Endothelial cell of umbilical vein (primary cell): ENCODE measurements around the gene FOXD2. TPM values are rescaled to one million over a fixed set of nuclear protein-coding genes. Genes with fewer than 3 reads are reported as not detected.

Experiments used
- BruUV-seq: library from RNA; stranded (reverse); fragments of 400-500 nt; replicated peaks from 2 replicates; lab custom pipeline; 2021; lab: Mats Ljungman, UMichigan
- CTCF ChIA-PET: fragments of 300-600, 350-600 bp; sonication (Branson Sonifier 250); formaldehyde crosslinking; loops from one replicate; lab custom pipeline; 2021; ENCODE audit warnings: antibody characterized with exemption, inconsistent platforms; lab: Charles Lee
- POLR2A ChIA-PET: fragments of 300-600, 350-600 bp; sonication (Branson Sonifier 250); formaldehyde crosslinking; loops from one replicate; lab custom pipeline; 2021; ENCODE audit warnings: antibody characterized with exemption, inconsistent platforms; lab: Charles Lee
- DNase-seq: peaks from one replicate; pipeline ENCODE4 v3.0.0-alpha.2; 2011; ENCODE audit warnings: low read depth, low spot score
- FAIRE-seq: peaks from 2 replicates; lab custom pipeline; 2011; peaks lifted over from hg19 to GRCh38; lab: Jason Lieb, UNC
- H2AFZ ChIP-seq: 2 replicates; pipeline ENCODE4 v1.6.0; 2012; ENCODE audit warnings: low read depth, low read length, control low read depth, inconsistent platforms
- H3K27ac ChIP-seq: 2 replicates; pipeline ENCODE4 v1.5.1; 2011; ENCODE audit warnings: low read depth, mild to moderate bottlenecking, control low read depth, low read length, moderate library complexity; ENCODE audit not compliant: insufficient read depth
- H3K27me3 ChIP-seq, 2 experiments: 2 replicates each; pipeline versions ENCODE4 v1.6.0 to v1.6.1; 2011; ENCODE audit warnings: low read length in 2 of 2, mixed read lengths in 1 of 2; ENCODE audit not compliant: control insufficient read depth in 2 of 2, insufficient read depth in 2 of 2
- H3K36me3 ChIP-seq, 2 experiments: 2 replicates in 1 of 2; 3 replicates in 1 of 2; pipeline ENCODE4 v1.5.1; 2011; ENCODE audit warnings: low read length in 2 of 2, mild to moderate bottlenecking in 1 of 2, moderate library complexity in 1 of 2; ENCODE audit not compliant: control insufficient read depth in 2 of 2, insufficient read depth in 2 of 2; ENCODE audit errors: extremely low read depth in 1 of 2
- H3K4me1 ChIP-seq: 3 replicates; pipeline ENCODE4 v1.5.1; 2011; ENCODE audit warnings: mild to moderate bottlenecking, low read length; ENCODE audit not compliant: control insufficient read depth, insufficient read depth; ENCODE audit errors: extremely low read depth
- H3K4me2 ChIP-seq: 2 replicates; pipeline ENCODE4 v1.6.1; 2011; ENCODE audit warnings: low read length, control low read depth, mixed read lengths; ENCODE audit not compliant: insufficient read depth
- H3K4me3 ChIP-seq, 3 experiments: fragments of 200-600 bp in 1 of 3; sonication (generic), shearing (Covaris generic) in 1 of 3; replicated peaks in 1 of 3; 2 replicates each; pipeline ENCODE4 v1.5.1; 2011 to 2016; ENCODE audit warnings: control low read depth in 3 of 3, low read length in 3 of 3, mild to moderate bottlenecking in 2 of 3, inconsistent platforms in 1 of 3, low read depth in 1 of 3, moderate library complexity in 1 of 3; ENCODE audit not compliant: insufficient read depth in 1 of 3
- H3K79me2 ChIP-seq: 2 replicates; pipeline ENCODE4 v1.6.0; 2012; ENCODE audit warnings: low read length, inconsistent platforms; ENCODE audit not compliant: control insufficient read depth, insufficient read depth
- H3K9ac ChIP-seq: replicated peaks from 2 replicates; pipeline ENCODE3; 2011; ENCODE audit warnings: low read length, control low read depth; ENCODE audit not compliant: insufficient read depth; ENCODE audit errors: extremely low read depth
- H3K9me1 ChIP-seq: replicated peaks from 3 replicates; pipeline ENCODE4 v1.6.0; 2011; ENCODE audit warnings: mild to moderate bottlenecking, low read length; ENCODE audit not compliant: control insufficient read depth, insufficient read depth; ENCODE audit errors: extremely low read depth
- H3K9me3 ChIP-seq: replicated peaks from 2 replicates; pipeline ENCODE4 v1.5.1; 2012; ENCODE audit warnings: low read length, inconsistent platforms; ENCODE audit not compliant: control insufficient read depth, insufficient read depth
- H4K20me1 ChIP-seq: replicated peaks from 2 replicates; pipeline ENCODE3; 2011; ENCODE audit warnings: mild to moderate bottlenecking, low read length; ENCODE audit not compliant: control insufficient read depth, insufficient read depth; ENCODE audit errors: extremely low read depth
- EZH2 ChIP-seq: IDR thresholded peaks from 2 replicates; pipeline ENCODE4 v1.6.1; 2012; ENCODE audit warnings: borderline replicate concordance, low read depth, mild to moderate bottlenecking, moderate library complexity, low read length, inconsistent platforms; ENCODE audit not compliant: severe bottlenecking
- FOS ChIP-seq: IDR thresholded peaks from 2 replicates; pipeline ENCODE4 v1.6.1; 2011; ENCODE audit warnings: mild to moderate bottlenecking, low read length, moderate library complexity, borderline replicate concordance; ENCODE audit not compliant: insufficient read depth
- GATA2 ChIP-seq: IDR thresholded peaks from 2 replicates; pipeline ENCODE4 v1.7.0; 2011; ENCODE audit warnings: low read depth, mild to moderate bottlenecking, moderate library complexity, mixed read lengths, low read length; ENCODE audit not compliant: insufficient read length, insufficient read depth
- JUN ChIP-seq: IDR thresholded peaks from 2 replicates; pipeline ENCODE4 v1.6.1; 2011; ENCODE audit warnings: borderline replicate concordance, low read depth; ENCODE audit not compliant: insufficient read length, insufficient read depth
- MYC ChIP-seq: IDR thresholded peaks from one replicate; pipeline ENCODE4 v1.6.1; 2011; ENCODE audit warnings: mild to moderate bottlenecking, low read depth, low read length
- POLR2A ChIP-seq: IDR thresholded peaks from 2 replicates; pipeline ENCODE4 v1.6.1; 2012; ENCODE audit warnings: low read depth, mild to moderate bottlenecking, control low read depth, low read length
- POLR2AphosphoS5 ChIP-seq: IDR thresholded peaks from 2 replicates; pipeline ENCODE4 v1.6.1; 2012; ENCODE audit warnings: low read depth, mild to moderate bottlenecking, control low read depth, low read length, moderate library complexity; ENCODE audit not compliant: insufficient read depth
- dilution Hi-C: fragments of 300-500 bp; cut with MboI; formaldehyde crosslinking; loops from one replicate; pipeline ENCODE4 v1.15.0; 2019; ENCODE audit warnings: low sequenced_read_pairs; ENCODE audit not compliant: extremely low pct_ligation_motif_present
- intact Hi-C: fragments of 100-400 bp; cut with micrococcal nuclease; formaldehyde crosslinking; loops from one replicate; pipeline ENCODE4 v1.10.0; 2022
- polyA plus RNA-seq, 4 experiments: library from polyadenylated mRNA; depleted of rRNA in 3 of 4; stranded (reverse) in 3 of 4; unstranded in 1 of 4; fragments of >200 nt; gene quantifications; 2 replicates each; pipeline versions ENCODE4 v1.2.1 to v1.2.3, GENCODE V29; 2011 to 2012; ENCODE audit warnings: missing spikeins in 1 of 4
- total RNA-seq: library from RNA; stranded (reverse); gene quantifications from 2 replicates; pipeline ENCODE4 v1.2.3, GENCODE V29; 2021
- TF ChIP-seq, protein P1 (sequence below): IDR thresholded peaks from 2 replicates; pipeline ENCODE4 v1.6.1; 2011; ENCODE audit not compliant: insufficient read depth, insufficient read length
- TF ChIP-seq, protein P2 (sequence below), 2 donors: IDR thresholded peaks; 1 replicate in 1 of 2; 2 replicates in 1 of 2; pipeline ENCODE4 v1.5.1; 2011; ENCODE audit warnings: low read length in 2 of 2, mild to moderate bottlenecking in 2 of 2, moderate library complexity in 2 of 2, control low read depth in 1 of 2, inconsistent platforms in 1 of 2, low read depth in 1 of 2; ENCODE audit not compliant: insufficient read depth in 1 of 2; ENCODE audit errors: extremely low read depth in 1 of 2

The FOXD2 gene
- total and polyA plus RNA-seq, 2 donors (not counting 3 experiments of a cell fraction or from before 2014, with no cell fraction given) = 0.01 to 0.09 TPM

GRCh38 chr1:47444297-47444561 lies 6.4 kb downstream of the FOXD2 start:
- BruUV-seq = no TSS peak
- intact Hi-C loops = no loop called here
- H3K36me3 ChIP-seq = no peaks in the 10 kb centered on the region
- H3K9me1 ChIP-seq = no peaks in the 10 kb centered on the region
- FAIRE-seq (no peak), DNase-seq (no peak)
- no peaks in the 10 kb centered on the region for H3K79me2 ChIP-seq
- H4K20me1 ChIP-seq = peaks cover 2% of the 10 kb centered on the region
- H2AFZ ChIP-seq = no peak overlapping the region
- TF ChIP-seq FOS = no peak
- peak; percentile 91 for TF ChIP-seq EZH2
- H3K9me3 ChIP-seq = no peaks in the 10 kb centered on the region
- no peak overlapping the region for H3K4me3 ChIP-seq
- CTCF ChIA-PET = interaction anchor here (1.0 to 1.1 kb wide), 3 partner anchors 12 to 282 kb away, joined by 3 to 4 read pairs (median 3); no protein-coding TSS in a partner anchor
- peaks cover 92 to 100% of the 10 kb centered on the region in 2 experiments for H3K27me3 ChIP-seq
- dilution Hi-C loops = no loop called here
- POLR2A ChIA-PET = interaction anchor here (0.6 kb wide), 1 partner anchor 45 kb away, joined by 6 read pairs; no protein-coding TSS in a partner anchor
- H3K27ac ChIP-seq = no peak overlapping the region
- H3K9ac ChIP-seq = no peak overlapping the region
- peak overlapping the region; percentile 16 for H3K4me2 ChIP-seq
- H3K4me1 ChIP-seq = peaks cover 4% of the 10 kb centered on the region

DNA sequence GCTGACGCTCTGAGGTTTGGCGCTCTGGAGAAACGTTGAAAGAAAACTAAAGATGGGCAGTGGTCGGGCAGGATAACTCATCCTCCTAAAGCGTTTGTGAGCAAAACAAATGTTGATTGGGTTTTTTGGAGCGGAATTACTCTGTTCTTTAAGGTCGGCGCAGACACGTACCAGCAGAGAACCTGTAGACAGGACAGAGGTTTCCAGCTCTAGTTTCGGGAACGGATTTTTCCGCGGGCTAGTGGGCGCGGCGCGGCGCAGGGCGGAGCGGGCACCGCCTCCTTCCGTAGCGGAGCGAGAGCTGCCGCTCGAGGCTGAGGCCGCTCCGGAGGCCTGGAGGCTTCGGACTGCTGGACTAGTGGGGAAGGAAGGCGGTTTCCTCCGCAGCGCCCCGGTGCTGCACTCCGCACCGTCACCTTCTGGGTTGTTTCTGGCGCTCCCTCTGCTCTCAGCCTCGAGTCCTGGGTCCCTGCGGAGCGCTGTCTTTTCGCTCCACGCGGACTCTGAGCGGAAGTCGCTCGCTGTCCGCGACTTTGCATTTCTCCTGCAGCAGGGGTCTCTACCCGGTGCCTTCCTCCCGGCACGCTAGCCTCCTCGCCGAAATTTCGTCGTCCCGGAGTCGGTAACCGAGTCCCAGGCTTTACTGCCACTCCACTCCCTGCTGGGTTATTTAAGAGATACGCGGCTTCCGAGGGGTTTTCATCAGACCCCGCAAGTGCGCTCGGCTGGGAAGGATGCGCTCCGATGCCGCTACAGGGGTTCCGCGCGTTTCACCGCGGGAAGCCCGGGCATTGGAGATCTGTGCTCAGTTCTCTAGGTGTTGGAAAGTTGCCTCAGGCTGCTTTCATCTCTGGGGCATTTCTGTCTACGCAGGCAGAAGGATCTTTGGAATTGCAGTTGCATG lies 7.0 kb downstream of the FOXD2 start:
- FAIRE-seq (peak; percentile 8), DNase-seq (no peak)
- Histone ChIP-seq H3K4me2 (peak overlapping the region; percentile 16), H3K27me3 (peaks cover 92 to 96% of the 10 kb centered on the region in 2 experiments), H3K4me3 (no peak overlapping the region), H4K20me1 (peaks cover 2% of the 10 kb centered on the region), H3K9me3 (no peaks in the 10 kb centered on the region), H3K4me1 (peaks cover 4% of the 10 kb centered on the region), H3K9ac (no peak overlapping the region), H3K27ac (no peak overlapping the region), H2AFZ (no peak overlapping the region), H3K79me2 (no peaks in the 10 kb centered on the region), H3K36me3 (no peaks in the 10 kb centered on the region), H3K9me1 (no peaks in the 10 kb centered on the region)
- dilution Hi-C loops (no loop called here), intact Hi-C loops (no loop called here)
- no TSS peak for BruUV-seq
- no peak for TF ChIP-seq JUN
- TF ChIP-seq, protein P1, sequence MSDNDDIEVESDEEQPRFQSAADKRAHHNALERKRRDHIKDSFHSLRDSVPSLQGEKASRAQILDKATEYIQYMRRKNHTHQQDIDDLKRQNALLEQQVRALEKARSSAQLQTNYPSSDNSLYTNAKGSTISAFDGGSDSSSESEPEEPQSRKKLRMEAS = no peak
- TF ChIP-seq POLR2AphosphoS5 = no peak
- TF ChIP-seq POLR2A = no peak
- no peak for TF ChIP-seq GATA2
- TF ChIP-seq EZH2 = peak; percentile 95
- TF ChIP-seq, protein P2, sequence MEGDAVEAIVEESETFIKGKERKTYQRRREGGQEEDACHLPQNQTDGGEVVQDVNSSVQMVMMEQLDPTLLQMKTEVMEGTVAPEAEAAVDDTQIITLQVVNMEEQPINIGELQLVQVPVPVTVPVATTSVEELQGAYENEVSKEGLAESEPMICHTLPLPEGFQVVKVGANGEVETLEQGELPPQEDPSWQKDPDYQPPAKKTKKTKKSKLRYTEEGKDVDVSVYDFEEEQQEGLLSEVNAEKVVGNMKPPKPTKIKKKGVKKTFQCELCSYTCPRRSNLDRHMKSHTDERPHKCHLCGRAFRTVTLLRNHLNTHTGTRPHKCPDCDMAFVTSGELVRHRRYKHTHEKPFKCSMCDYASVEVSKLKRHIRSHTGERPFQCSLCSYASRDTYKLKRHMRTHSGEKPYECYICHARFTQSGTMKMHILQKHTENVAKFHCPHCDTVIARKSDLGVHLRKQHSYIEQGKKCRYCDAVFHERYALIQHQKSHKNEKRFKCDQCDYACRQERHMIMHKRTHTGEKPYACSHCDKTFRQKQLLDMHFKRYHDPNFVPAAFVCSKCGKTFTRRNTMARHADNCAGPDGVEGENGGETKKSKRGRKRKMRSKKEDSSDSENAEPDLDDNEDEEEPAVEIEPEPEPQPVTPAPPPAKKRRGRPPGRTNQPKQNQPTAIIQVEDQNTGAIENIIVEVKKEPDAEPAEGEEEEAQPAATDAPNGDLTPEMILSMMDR (IDR thresholded peaks at IDR 0.05; ENCODE audit: extremely low read depth in 1 of 2, insufficient read depth in 1 of 2, low read depth in 1 of 2, low read length in 2 of 2) = no peak
- no peak for TF ChIP-seq FOS
- TF ChIP-seq MYC = no peak
- ChIA-PET CTCF (interaction anchor here (1.0 to 1.1 kb wide), 3 partner anchors 12 to 281 kb away, joined by 3 to 4 read pairs (median 3); no protein-coding TSS in a partner anchor), POLR2A (interaction anchor here (0.6 kb wide), 1 partner anchor 46 kb away, joined by 6 read pairs; no protein-coding TSS in a partner anchor)
